Activated naive CD4-positive, alpha-beta T cell treated with Interleukin-2 at 50 U/mL for 16 hours (primary cell): ENCODE measurements around the gene MICA.
"Not testable (repeated sequence)": the region's sequence is repeated elsewhere in the genome, so short reads cannot be mapped to it uniquely, and the experiment has no call there.

Experiments
- DNase-seq: peaks from one replicate; pipeline ENCODE4 v3.0.0-alpha.2; 2020

MICA gene

GRCh38 chr6:31403283-31404060 is at the start of gene MICA:
MICA (plus strand) TSS chr6:31403595; CDS start chr6:31403633, 38 bp downstream.
- DNase-seq, result peak; percentile 80

DNA sequence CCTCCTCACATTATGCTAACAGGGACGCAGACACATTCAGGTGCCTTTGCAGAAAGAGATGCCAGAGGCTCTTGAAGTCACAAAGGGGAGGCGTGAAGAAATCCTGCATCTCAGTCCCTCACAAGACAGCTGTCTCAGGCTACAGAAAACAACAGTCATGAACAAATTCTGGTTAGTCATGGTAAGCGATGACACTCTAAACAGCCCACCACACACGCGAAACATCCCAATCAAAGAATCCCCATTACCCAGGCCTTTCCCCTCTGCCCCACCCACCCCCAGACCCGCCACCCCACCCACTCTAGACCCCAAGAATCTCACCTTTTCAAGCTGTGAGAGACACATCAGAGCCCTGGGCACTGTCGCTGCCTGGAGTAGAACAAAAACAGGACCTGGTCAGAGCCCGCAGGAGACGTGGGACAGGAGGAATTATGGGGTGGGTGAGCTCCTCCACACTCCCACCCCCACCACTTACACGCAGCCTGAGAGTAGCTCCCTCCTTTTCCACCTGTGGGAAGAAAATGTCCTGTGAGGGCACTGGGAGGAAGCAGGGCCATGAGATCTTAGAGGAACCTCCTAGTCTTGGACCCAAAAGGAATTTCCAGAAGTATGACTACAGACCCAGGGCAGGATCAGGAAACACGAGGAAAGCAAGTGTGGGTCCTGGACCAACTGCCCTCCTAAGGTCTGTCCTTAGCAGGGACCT is 49.1 kb upstream of the MICA start:
- peak; percentile 22 for DNase-seq

- DNase-seq, result no peak
Observed at GRCh38 chr6:31354864-31355582, 48.4 kb upstream of the MICA start.

DNA sequence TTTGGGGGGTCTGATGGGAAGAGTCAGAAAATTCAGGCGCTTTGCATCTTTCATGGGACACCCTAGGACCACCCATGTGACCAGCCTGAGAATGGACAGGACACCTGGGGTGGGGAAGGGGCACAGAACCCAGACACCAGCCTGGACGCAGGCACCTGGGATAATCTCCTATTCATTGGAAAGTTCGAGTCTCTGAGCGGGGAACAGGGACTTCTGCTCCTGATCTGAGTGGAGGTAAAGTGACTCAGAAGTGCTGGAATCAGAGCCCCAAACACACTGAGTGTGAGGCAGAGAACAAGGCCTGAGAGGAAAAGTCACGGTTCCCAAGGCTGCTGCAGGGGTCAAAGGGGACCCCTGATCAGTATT is 47.8 kb upstream of the MICA start:
- no peak for DNase-seq

DNA sequence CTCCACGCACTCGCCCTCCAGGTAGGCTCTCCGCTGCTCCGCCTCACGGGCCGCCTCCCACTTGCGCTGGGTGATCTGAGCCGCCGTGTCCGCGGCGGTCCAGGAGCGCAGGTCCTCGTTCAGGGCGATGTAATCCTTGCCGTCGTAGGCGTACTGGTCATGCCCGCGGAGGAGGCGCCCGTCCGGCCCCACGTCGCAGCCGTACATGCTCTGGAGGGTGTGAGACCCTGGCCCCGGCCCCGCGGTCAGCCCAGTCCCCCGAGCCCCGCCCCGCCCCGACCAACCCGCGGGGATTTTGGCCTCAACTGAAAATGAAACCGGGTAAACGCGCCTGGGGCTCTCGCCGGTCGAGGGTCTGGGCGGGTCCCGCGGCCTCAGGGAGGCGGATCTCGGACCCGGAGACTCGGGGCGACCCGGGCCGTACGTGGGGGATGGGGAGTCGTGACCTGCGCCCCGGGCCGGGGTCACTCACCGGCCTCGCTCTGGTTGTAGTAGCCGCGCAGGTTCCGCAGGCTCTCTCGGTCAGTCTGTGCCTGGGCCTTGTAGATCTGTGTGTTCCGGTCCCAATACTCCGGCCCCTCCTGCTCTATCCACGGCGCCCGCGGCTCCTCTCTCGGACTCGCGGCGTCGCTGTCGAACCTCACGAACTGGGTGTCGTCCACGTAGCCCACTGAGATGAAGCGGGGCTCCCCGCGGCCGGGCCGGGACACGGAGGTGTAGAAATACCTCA is 47.0 kb upstream of the MICA start:
- peak; percentile 66 for DNase-seq

GRCh38 chr6:31356946-31357466 is 46.4 kb upstream of the MICA start, which contains the start of gene HLA-B:
HLA-B (minus strand) TSS chr6:31357179; CDS start chr6:31357158, 21 bp downstream.
- DNase-seq, result peak; percentile 81

- DNase-seq, result no peak
Observed at GRCh38 chr6:31357886-31358285, 45.5 kb upstream of the MICA start.

- no peak for DNase-seq
Observed at GRCh38 chr6:31358302-31358701, 45.1 kb upstream of the MICA start.

GRCh38 chr6:31359581-31359980 is 43.8 kb upstream of the MICA start:
- DNase-seq, result no peak

DNA sequence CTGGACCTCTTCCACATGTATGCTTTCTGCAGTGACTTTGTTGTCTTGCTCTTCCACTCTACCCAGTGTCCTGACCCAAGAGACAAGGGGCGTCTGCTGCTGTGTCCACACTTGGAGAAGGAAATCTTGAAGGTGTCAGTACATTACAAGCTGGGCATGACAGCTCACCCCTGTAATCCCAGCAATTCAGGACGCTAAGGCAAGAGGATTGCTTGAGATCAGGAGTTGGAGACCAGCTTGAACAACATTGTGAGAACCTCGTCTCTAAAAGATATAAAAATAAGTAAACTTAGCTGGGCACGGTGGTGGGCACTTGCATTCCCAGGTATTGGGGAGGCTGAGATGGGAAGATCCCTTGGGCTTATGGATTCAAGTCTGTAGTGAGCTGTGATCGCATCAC is 40.6 kb upstream of the MICA start:
- no peak for DNase-seq

DNA sequence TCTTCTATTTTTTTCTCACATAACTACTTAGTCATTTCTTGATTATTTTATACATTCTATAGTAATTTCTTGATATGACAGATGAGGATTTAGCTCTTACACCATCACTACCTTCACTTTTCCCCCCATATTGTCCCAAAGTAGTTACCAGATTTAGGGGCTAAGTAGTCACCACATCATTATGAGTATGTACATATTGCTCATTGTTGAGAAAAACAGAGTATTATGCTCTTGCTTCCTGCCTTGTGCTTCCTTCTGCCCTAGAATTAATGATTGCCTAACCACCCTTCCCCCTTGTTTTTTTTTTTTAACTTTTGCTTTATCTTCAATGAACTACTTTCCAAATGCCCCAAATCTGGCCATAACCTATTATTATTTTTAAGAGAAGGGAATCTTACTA is 39.6 kb upstream of the MICA start:
- DNase-seq, result no peak

DNA sequence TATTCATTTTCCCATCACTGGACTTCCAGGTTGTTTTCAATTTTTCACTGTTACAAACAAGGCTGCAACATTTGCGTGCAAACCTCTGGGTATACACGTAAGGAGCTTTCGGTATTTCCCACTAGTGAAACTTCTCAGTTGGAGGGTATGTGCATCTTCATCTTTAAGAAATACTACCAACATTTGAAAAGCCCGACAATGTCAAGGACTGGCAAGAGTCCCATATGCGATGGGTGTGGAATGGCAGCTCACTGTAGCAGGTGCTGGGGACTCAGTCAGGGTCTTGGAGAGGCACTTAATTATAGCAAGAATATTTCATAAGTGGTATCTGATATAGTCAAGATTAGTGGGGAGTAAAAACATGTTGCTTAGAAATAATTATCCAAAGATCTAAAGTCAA is 37.5 kb upstream of the MICA start:
- DNase-seq, result no peak

- peak; percentile 89 for DNase-seq
Observed at GRCh38 chr6:31366693-31367470, 36.5 kb upstream of the MICA start.

GRCh38 chr6:31368461-31368860 is 34.9 kb upstream of the MICA start:
- DNase-seq, result no peak

DNA sequence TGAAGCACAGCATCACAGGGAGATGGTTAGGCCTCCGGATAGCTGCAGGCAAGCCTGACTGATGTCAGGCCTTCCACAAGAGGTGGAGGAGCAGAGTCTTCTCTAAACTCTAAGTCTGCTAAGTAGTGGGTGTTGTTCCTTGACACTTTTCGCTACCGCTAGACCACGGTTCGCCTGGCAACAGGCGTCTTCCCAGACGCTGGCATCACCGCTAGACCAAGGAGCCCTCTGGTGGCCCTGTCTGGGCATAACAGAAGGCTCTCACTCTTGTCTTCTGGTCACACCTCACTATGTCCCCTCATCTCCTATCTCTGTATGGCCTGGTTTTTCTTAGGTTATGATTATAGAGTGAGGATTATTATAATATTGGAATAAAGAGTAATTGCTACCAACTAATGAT is 29.3 kb upstream of the MICA start:
- DNase-seq, result not testable (repeated sequence)

DNA sequence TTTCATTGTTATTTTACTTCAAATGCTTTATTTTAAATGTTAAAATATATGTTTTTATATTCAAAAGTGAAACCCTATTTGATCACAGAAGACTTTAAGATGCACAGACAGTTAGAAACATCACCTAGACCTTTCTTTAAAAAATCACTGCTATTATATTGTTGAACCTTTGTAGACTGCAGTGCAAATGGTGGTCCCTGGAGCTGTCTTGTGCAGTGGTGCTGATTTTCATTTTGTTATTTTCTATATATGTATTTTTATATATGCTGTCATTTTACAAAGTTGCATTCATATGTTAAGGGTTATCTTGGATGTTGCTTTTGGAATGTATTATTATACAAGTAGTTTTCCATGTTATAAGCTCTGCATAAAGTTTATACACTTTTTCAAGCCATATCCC is 27.7 kb upstream of the MICA start:
- DNase-seq, result no peak

DNA sequence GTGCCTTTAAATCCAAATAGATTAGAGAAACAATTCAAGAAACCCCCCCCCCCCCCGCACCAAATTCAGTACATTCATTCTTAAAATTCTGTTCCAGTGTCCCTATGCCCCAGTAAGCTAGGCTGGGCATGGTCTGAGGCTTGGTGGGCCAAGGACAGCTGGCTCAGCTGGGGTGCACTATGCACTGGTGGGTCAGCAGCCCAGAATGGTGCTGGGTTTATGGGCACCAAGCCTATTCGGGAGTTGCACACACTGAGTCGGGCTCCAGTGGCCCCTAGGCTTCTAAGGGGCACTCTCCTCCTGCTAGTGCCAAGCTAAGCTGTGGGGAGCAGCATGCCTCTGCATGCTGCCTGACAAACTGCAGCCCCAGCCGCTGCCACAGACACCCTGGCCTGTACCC is 26.4 kb upstream of the MICA start:
- DNase-seq, result no peak

DNA sequence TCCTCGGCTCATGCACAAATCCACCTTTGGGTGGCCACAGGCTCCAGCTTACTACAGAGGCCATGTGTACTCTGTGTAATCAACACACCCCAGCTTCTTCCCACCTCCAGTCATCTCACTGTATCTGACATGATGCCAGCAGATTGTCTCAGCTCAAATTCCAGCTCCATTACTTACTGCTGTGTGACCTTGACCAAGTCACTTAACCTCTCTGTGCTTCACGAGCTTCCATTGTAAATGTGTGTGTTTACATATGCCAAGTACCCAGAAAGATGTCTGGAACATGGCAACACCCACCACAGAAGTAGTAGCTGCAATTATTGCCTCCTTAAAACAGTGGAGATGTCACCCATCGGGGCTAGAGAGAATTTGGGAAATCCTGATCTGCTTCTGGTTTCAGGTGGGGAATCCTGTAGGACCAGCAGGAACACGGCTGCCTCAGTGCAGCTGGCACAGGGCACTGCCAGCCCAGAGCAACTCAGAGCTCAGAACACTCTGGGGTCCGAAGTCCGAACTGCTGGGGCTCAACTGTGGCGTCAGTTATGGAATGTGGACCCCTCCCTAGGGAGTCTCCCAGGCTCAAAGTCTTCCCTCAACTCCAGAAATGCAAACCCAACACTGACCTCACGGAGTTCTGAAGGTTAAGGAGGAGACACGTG is 25.2 kb upstream of the MICA start:
- DNase-seq, result no peak

DNA sequence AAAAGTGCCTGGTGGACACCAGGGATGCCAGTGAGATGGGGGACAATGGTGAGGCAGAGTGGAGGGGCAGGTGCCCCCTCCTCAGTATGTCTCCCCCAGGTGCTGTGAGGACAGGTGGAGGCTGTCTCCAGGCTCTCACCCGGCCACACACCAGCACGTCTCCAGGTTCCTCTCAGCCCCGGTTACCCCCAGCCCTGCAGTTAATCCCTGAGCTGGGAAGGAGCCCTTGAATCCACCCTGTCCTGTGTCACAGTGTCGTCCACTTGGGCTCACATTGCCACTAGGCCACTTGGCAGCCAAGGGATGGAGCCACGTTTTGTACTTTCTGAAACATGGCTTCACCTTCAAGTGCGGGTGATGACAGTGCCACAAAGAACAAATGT is 24.7 kb upstream of the MICA start:
- DNase-seq, result no peak

DNA sequence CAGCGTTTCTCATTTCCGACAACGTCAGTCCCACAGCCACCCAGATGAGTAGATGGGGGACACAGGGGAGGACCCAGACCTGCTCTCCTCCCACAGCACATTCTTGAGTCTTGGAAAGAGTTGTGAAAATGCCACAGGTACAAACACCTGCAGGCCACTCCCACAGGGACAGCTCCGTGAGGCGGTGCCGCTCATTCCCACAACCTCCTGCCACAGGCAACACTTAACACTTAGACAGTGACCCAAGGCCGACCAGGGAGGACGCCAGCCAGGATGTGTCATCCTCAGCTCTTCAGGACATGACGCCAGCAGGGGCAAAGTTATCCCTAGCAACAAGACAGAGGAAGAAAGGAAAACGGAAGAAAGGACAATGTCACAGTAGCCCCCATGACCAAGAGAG is 23.5 kb upstream of the MICA start:
- DNase-seq, result no peak

DNA sequence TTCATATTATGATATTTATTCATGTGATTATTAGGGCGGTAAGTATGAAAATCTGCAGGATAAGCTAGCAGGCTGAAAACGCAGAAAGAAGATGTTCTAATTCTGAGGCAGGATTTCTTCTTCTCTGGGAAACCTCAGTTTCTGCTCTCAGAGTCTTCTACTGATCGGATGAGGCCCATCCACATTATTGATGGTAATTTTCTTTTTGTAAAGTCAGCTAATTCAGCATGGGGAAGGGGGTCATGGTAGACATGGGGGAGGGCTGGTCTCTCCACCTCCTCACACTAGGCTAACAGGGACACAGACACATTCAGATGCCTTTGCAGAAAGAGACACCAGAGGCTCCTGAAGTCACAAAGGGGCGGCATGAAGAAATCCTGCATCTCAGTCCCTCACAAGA is 21.7 kb upstream of the MICA start:
- DNase-seq, result no peak

- DNase-seq, result no peak
Observed at GRCh38 chr6:31383149-31383548, 20.2 kb upstream of the MICA start.
